Sigmoid colon (tissue), 7 donors: ENCODE measurements around the gene OVAAL. TPM values are rescaled to one million over a fixed set of nuclear protein-coding genes. Genes with fewer than 3 reads are reported as not detected.

ENCODE experiments used
- DNase-seq: peaks from one replicate; pipeline ENCODE4 v3.0.0-alpha.2; 2019
- H3K27ac ChIP-seq, 4 donors: fragments of 200-600 bp; sonication (generic); one replicate each; pipeline ENCODE4 v1.5.1; 2016 to 2019; ENCODE audit warnings: mild to moderate bottlenecking in 1 of 4
- H3K27me3 ChIP-seq, 3 donors: fragments of 200-600 bp; sonication (generic); one replicate each; pipeline ENCODE4 v1.5.1; 2019; ENCODE audit warnings: mild to moderate bottlenecking in 1 of 3
- H3K36me3 ChIP-seq, 4 donors: fragments of 200-600 bp; sonication (generic); one replicate each; pipeline ENCODE4 v1.5.1; 2016 to 2019
- H3K4me1 ChIP-seq, 4 donors: fragments of 200-600 bp; sonication (generic); one replicate each; pipeline ENCODE4 v1.5.1; 2017 to 2019
- H3K4me3 ChIP-seq, 4 donors: fragments of 200-600 bp; sonication (generic); one replicate each; pipeline ENCODE4 v1.5.1; 2017 to 2019; ENCODE audit warnings: mild to moderate bottlenecking in 2 of 4, moderate library complexity in 1 of 4
- H3K9me3 ChIP-seq, 4 donors: fragments of 200-600 bp in 3 of 4; sonication (generic) in 3 of 4; one replicate each; pipeline versions ENCODE4 v1.5.1 to v1.6.1; 2013 to 2019
- EP300 ChIP-seq, 4 donors: sonication (generic); formaldehyde crosslinking; IDR thresholded peaks; one replicate each; pipeline ENCODE4 v1.6.1; 2017; ENCODE audit warnings: antibody characterized with exemption in 4 of 4
- POLR2A ChIP-seq, 2 donors: fragments of 450-650 bp; IDR thresholded peaks; one replicate each; pipeline ENCODE4 v1.6.1; 2016; ENCODE audit warnings: antibody characterized with exemption in 2 of 2, mild to moderate bottlenecking in 2 of 2, moderate library complexity in 2 of 2
- POLR2AphosphoS5 ChIP-seq, 4 donors: sonication (generic); formaldehyde crosslinking; IDR thresholded peaks; one replicate each; pipeline ENCODE4 v1.6.1; 2017; ENCODE audit warnings: antibody characterized with exemption in 4 of 4
- WGBS, 2 donors: extraction: QIAGEN DNeasy Blood & Tissue Kit; methylation state at CpG; one replicate each; pipeline ENCODE4 v1.1.7; 2013; 5-methylcytosine and 5-hydroxymethylcytosine counted together
- intact Hi-C: fragments of 100-400 bp; cut with DNase I; formaldehyde crosslinking; loops from one replicate; pipeline ENCODE4 v1.15.1; 2023
- polyA plus RNA-seq, 3 donors: library from polyadenylated mRNA; stranded (reverse); fragments of 200-250 nt; gene quantifications; one replicate each; pipeline ENCODE4 v1.2.3, GENCODE V29; 2013
- total RNA-seq, 4 donors: library from RNA; depleted of rRNA; stranded (reverse); fragments of >200 nt; gene quantifications; one replicate each; pipeline ENCODE4 v1.1.0, GENCODE V29; 2016
- TF ChIP-seq, protein P1 (sequence below), 4 experiments: fragments of 450-650 bp in 3 of 4; fragments of 200-600 bp in 1 of 4; IDR thresholded peaks; one replicate each; pipeline ENCODE4 v1.5.1; 2016 to 2019; ENCODE audit warnings: antibody characterized with exemption in 4 of 4, mild to moderate bottlenecking in 3 of 4, moderate library complexity in 2 of 4
- donor health status: healthy with polysubstance abuse.
- donor health status: Bipolar disorder and iron deficiency.
- donor health status: healthy.

The OVAAL gene
- total and polyA plus RNA-seq, 7 donors: not detected

DNA sequence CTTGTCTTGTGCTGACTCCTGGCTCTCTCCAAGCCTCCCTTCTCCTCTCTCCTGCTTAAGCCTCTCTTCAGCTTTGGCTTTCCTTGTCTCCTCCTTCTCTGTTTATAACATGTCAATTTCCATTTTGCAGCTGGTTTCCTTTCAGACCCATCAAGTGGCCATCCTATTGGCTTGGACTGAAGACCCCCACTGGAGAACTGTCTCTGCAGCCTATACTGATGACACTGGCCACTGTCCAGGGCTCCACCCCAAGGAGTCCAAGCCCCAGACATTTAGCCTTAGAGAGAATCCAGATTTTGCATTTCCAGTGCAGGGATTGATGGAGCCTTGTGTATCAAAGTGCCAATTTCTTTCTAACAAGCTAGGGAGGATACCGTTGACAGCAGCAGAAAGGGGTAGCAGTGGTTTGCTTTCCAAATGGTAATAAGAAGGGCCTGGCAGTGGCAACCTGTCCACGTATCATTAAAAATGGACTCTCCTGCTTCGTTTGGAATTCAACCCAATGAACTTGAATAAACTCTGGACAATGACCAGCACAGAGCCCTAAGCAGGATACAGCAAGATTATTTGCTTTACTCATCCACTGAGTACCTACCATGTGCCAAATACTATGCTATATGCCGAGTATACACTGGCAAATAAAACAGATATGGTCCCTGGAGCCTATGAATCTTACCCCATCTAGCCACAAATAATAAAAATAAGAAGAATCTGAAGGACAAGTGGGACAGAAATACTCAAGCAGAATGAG is 6.5 kb downstream of the OVAAL start:
- H3K27ac ChIP-seq: no peak overlapping the region
- no peaks in the 10 kb centered on the region for H3K36me3 ChIP-seq
- H3K4me1 ChIP-seq: no peaks in the 10 kb centered on the region
- DNase-seq: no peak
- intact Hi-C loops: no loop called here
- WGBS, 2 donors: 83 to 84% methylated on average over 4 of the region's 4 CpGs
- TF ChIP-seq, protein P1, sequence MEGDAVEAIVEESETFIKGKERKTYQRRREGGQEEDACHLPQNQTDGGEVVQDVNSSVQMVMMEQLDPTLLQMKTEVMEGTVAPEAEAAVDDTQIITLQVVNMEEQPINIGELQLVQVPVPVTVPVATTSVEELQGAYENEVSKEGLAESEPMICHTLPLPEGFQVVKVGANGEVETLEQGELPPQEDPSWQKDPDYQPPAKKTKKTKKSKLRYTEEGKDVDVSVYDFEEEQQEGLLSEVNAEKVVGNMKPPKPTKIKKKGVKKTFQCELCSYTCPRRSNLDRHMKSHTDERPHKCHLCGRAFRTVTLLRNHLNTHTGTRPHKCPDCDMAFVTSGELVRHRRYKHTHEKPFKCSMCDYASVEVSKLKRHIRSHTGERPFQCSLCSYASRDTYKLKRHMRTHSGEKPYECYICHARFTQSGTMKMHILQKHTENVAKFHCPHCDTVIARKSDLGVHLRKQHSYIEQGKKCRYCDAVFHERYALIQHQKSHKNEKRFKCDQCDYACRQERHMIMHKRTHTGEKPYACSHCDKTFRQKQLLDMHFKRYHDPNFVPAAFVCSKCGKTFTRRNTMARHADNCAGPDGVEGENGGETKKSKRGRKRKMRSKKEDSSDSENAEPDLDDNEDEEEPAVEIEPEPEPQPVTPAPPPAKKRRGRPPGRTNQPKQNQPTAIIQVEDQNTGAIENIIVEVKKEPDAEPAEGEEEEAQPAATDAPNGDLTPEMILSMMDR (IDR thresholded peaks at IDR 0.05): no peak
- TF ChIP-seq POLR2AphosphoS5 (IDR thresholded peaks at IDR 0.05) (no peak), POLR2A (IDR thresholded peaks at IDR 0.05) (no peak), EP300 (IDR thresholded peaks at IDR 0.05) (no peak)
- no peak overlapping the region for H3K4me3 ChIP-seq
- H3K27me3 ChIP-seq: no peaks in the 10 kb centered on the region
- no peaks in the 10 kb centered on the region for H3K9me3 ChIP-seq

DNA sequence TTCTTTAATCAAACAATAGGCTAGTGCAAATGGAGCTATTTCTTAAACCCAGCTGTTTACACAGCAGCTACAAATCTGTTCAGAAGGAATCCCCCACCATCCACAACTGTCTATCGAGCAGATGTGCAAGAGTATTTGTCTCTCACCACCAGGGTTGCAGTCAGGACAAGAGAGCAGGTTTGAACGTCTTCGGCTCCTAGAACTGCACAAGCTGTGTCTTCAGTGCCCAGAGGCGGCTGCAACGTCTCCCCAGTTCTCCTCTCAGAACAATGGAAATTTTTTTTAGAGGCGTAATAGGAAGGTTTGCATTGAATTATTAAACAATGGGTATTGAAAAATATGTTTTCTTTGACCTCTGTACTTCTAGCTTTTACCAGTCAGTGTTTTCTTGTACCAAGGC is 7.3 kb downstream of the OVAAL start:
- 90 to 91% methylated on average over 6 of the region's 6 CpGs for WGBS, 2 donors
- Histone ChIP-seq H3K36me3 (no peaks in the 10 kb centered on the region), H3K27ac (no peak overlapping the region), H3K4me3 (no peak overlapping the region), H3K27me3 (no peaks in the 10 kb centered on the region), H3K9me3 (no peaks in the 10 kb centered on the region), H3K4me1 (no peaks in the 10 kb centered on the region)
- DNase-seq: no peak
- intact Hi-C loops: no loop called here
- TF ChIP-seq POLR2A (IDR thresholded peaks at IDR 0.05) (no peak), POLR2AphosphoS5 (IDR thresholded peaks at IDR 0.05) (no peak), EP300 (IDR thresholded peaks at IDR 0.05) (no peak)
- TF ChIP-seq, protein P1 (IDR thresholded peaks at IDR 0.05): no peak

DNA sequence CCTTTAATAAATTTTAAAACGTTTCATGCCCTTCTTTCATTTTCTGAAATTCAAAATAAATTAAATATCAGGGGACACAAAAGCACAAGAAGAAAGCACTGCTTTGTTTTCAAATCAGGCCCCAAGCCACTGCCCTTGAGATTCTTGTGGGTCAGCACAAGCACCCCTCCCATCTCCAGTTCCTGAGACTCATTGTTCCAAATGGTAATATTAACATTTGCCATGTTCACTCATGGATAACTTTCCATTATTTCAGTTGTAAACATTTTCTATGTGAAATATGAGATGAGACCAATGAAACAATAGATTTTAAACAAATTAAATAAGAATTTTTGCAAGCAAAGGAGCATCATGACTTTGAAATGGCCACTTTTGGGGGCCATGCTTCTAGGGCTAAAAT is 7.7 kb downstream of the OVAAL start:
- intact Hi-C loops: no loop called here
- no peak overlapping the region for H3K4me3 ChIP-seq
- H3K4me1 ChIP-seq: no peaks in the 10 kb centered on the region
- H3K36me3 ChIP-seq: no peaks in the 10 kb centered on the region
- no peaks in the 10 kb centered on the region for H3K9me3 ChIP-seq
- H3K27ac ChIP-seq: no peak overlapping the region
- 44 to 65% methylated on average over 1 of the region's 1 CpG for WGBS, 2 donors
- H3K27me3 ChIP-seq: no peaks in the 10 kb centered on the region
- TF ChIP-seq POLR2A (IDR thresholded peaks at IDR 0.05) (no peak), EP300 (IDR thresholded peaks at IDR 0.05) (no peak), POLR2AphosphoS5 (IDR thresholded peaks at IDR 0.05) (no peak)
- TF ChIP-seq, protein P1 (IDR thresholded peaks at IDR 0.05): no peak
- DNase-seq: no peak

DNA sequence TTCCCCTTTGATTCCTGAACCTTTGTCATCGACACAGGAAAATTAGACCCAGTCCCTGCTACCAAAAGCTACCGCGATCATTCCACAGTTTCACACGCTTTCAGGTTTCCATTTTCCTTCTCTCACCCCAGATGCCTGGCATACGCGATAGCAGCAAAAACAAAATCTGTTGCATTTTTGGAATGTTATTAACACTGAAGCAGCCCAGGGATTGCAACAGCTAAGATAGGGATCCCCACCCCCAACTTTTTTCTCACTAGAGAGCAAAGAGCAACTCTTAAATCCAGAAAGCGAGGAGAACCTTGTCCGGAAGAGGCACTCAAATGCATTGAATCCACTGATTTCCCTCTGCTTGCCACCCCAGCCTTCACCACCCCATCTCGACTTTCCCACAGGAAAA is 8.9 kb downstream of the OVAAL start:
- H3K27ac ChIP-seq: no peak overlapping the region
- DNase-seq: no peak
- no peaks in the 10 kb centered on the region for H3K4me1 ChIP-seq
- H3K36me3 ChIP-seq: no peaks in the 10 kb centered on the region
- no peak overlapping the region for H3K4me3 ChIP-seq
- no peak for TF ChIP-seq POLR2A (IDR thresholded peaks at IDR 0.05)
- TF ChIP-seq, protein P1 (IDR thresholded peaks at IDR 0.05): no peak
- TF ChIP-seq EP300 (IDR thresholded peaks at IDR 0.05): no peak
- TF ChIP-seq POLR2AphosphoS5 (IDR thresholded peaks at IDR 0.05): no peak
- intact Hi-C loops: no loop called here
- no peaks in the 10 kb centered on the region for H3K27me3 ChIP-seq
- no peaks in the 10 kb centered on the region for H3K9me3 ChIP-seq
- WGBS, 2 donors: 38 to 71% methylated on average over 9 of the region's 9 CpGs

DNA sequence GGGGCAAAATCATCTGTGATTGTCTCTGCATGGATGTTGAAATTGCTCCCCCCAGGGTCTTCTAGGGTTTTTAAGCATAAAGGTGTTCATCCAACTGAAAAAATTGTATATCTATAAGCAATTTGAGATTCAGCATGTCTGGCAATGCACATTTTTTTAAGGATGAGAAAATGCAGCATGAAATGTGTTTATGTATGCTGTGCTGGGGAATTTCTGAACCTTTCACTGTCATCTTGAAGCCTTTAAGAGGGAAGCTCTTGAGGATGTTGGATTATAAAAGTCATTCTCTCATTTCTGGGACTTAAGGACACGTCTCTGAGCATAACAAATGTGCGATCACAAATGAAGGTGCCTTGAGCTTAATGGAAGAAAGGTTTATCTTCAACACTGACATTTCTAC is 9.4 kb downstream of the OVAAL start:
- intact Hi-C loops: no loop called here
- Histone ChIP-seq H3K4me1 (no peaks in the 10 kb centered on the region), H3K36me3 (no peaks in the 10 kb centered on the region), H3K4me3 (no peak overlapping the region), H3K9me3 (no peaks in the 10 kb centered on the region), H3K27me3 (no peaks in the 10 kb centered on the region), H3K27ac (no peak overlapping the region)
- DNase-seq: no peak
- TF ChIP-seq POLR2AphosphoS5 (IDR thresholded peaks at IDR 0.05) (no peak), EP300 (IDR thresholded peaks at IDR 0.05) (no peak)
- TF ChIP-seq, protein P1 (IDR thresholded peaks at IDR 0.05): no peak
- 75 to 87% methylated on average over 2 of the region's 2 CpGs for WGBS, 2 donors
